Fibroblast of lung (primary cell): Measurements from ENCODE around the gene NEDD4L.

Experiments used
- CTCF ChIP-seq, 2 donors: IDR thresholded peaks in 1 of 2; conservative IDR thresholded peaks in 1 of 2; 1 replicate in 1 of 2; 2 replicates in 1 of 2; pipeline ENCODE4 v1.5.1; 2011 to 2012; ENCODE audit warnings: low read length in 2 of 2, control low read depth in 1 of 2, inconsistent platforms in 1 of 2, low read depth in 1 of 2, mild to moderate bottlenecking in 1 of 2
- EZH2 ChIP-seq: IDR thresholded peaks from 2 replicates; pipeline ENCODE4 v1.5.1; 2012; ENCODE audit warnings: low read length, control low read depth, mild to moderate bottlenecking; ENCODE audit errors: missing control alignments

GRCh38 chr18:58403799-58404455 is 359.9 kb downstream of the NEDD4L start:
- TF ChIP-seq CTCF (conservative IDR thresholded peaks at IDR 0.05 in 1 of 2, IDR thresholded peaks at IDR 0.05 in 1 of 2; ENCODE audit: low read depth in 1 of 2, low read length in 2 of 2) (no peak), EZH2 (no peak)
